SK-N-SH treated with all-trans-retinoic acid at 6 μM for 48 hours (cell line): Measurements from ENCODE around the gene NINJ2.

Source experiments
- ARNTL ChIP-seq: fragments of 450-650 bp; formaldehyde crosslinking; IDR thresholded peaks from 2 replicates; pipeline ENCODE4 v1.5.0; 2020; ENCODE audit warnings: low read depth, mild to moderate bottlenecking, moderate library complexity, borderline replicate concordance
- ISL1 ChIP-seq: fragments of 250-450 bp; sonication (Bioruptor Pico); IDR thresholded peaks from 2 replicates; pipeline ENCODE4 v2.1.2; 2022; ENCODE audit warnings: mild to moderate bottlenecking, moderate library complexity
- PPARA ChIP-seq: fragments of 250-450 bp; sonication (Bioruptor Pico); IDR thresholded peaks from 2 replicates; pipeline ENCODE4 v1.5.0; 2020; ENCODE audit warnings: mild to moderate bottlenecking, borderline replicate concordance
- TOX ChIP-seq: fragments of 250-450 bp; sonication (Bioruptor Pico); IDR thresholded peaks from 2 replicates; pipeline ENCODE4 v1.8.0; 2021; ENCODE audit warnings: mild to moderate bottlenecking, moderate library complexity, borderline replicate concordance
- ZFP30 ChIP-seq: fragments of 450-650 bp; formaldehyde crosslinking; IDR thresholded peaks from 2 replicates; pipeline ENCODE4 v1.5.0; 2022; ENCODE audit warnings: mild to moderate bottlenecking, moderate library complexity

- no peak for TF ChIP-seq PPARA (CRISPR knock-in tag)
- TF ChIP-seq ZFP30 (CRISPR knock-in tag), result no peak
- TF ChIP-seq TOX (CRISPR knock-in tag), result no peak
- TF ChIP-seq ISL1 (CRISPR knock-in tag), result no peak
- no peak for TF ChIP-seq ARNTL (CRISPR knock-in tag)
Observed at GRCh38 chr12:644303-644639, 19.0 kb downstream of the NINJ2 start.
